ENCODE data around the gene KIF23. TPM values are rescaled to one million over a fixed set of nuclear protein-coding genes. Genes with fewer than 3 reads are reported as not detected.

Gene KIF23
- total and polyA plus RNA-seq, 12 donors: 0.17 to 3.4 (median 0.57) TPM

DNA sequence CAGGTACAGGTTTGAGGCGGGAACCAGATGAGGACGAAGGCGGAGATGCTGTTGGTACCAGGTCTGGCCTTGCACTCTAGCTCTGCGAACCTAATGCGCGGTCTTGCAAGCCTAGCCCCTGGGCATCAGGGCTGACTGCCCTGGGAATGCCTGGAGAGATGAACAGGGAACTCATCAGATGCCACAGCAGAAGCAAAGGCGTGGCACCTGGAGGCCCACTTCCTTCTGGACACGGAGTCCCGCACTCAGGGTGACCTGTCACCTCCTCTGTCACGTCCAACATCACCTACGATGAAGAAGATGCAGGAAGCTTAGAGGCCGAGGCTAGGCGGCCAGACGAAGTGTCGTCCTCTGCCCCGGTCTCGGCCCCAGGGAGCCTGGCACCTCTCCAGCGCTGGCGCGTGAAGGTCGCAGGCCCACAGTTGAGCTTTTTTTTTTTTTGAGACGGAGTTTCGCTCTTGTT is 47.9 kb downstream of the KIF23 start:
- no peaks in the 10 kb centered on the region for H3K9me3 ChIP-seq
- peaks cover 0 to 15% (median under 1%) of the 10 kb centered on the region in 9 donors for H3K36me3 ChIP-seq
- no peaks in the 10 kb centered on the region for H3K27me3 ChIP-seq
- intact Hi-C loops (cut with DNase I): loop anchor here in 1 of 10 donors (1.0 kb wide), 1 partner anchor 10 kb away; the partner anchor contains the start of gene RPLP1
- 64 to 69% methylated on average over 22 to 23 of the region's 23 CpGs for WGBS, 2 donors
- H3K27ac ChIP-seq: peak overlapping the region in 9 of 10 donors; percentile 84 to 98 (median 91)
- ATAC-seq: peak; percentile 2 to 49 (median 10)
- TF ChIP-seq, protein P1, sequence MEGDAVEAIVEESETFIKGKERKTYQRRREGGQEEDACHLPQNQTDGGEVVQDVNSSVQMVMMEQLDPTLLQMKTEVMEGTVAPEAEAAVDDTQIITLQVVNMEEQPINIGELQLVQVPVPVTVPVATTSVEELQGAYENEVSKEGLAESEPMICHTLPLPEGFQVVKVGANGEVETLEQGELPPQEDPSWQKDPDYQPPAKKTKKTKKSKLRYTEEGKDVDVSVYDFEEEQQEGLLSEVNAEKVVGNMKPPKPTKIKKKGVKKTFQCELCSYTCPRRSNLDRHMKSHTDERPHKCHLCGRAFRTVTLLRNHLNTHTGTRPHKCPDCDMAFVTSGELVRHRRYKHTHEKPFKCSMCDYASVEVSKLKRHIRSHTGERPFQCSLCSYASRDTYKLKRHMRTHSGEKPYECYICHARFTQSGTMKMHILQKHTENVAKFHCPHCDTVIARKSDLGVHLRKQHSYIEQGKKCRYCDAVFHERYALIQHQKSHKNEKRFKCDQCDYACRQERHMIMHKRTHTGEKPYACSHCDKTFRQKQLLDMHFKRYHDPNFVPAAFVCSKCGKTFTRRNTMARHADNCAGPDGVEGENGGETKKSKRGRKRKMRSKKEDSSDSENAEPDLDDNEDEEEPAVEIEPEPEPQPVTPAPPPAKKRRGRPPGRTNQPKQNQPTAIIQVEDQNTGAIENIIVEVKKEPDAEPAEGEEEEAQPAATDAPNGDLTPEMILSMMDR (IDR thresholded peaks at IDR 0.05): no peak
- peaks cover 0 to 54% (median 24%) of the 10 kb centered on the region in 9 donors for H3K4me1 ChIP-seq
- DNase-seq: peak; percentile 33 to 62
- peak overlapping the region; percentile 8 to 68 (median 56) for H3K4me3 ChIP-seq

DNA sequence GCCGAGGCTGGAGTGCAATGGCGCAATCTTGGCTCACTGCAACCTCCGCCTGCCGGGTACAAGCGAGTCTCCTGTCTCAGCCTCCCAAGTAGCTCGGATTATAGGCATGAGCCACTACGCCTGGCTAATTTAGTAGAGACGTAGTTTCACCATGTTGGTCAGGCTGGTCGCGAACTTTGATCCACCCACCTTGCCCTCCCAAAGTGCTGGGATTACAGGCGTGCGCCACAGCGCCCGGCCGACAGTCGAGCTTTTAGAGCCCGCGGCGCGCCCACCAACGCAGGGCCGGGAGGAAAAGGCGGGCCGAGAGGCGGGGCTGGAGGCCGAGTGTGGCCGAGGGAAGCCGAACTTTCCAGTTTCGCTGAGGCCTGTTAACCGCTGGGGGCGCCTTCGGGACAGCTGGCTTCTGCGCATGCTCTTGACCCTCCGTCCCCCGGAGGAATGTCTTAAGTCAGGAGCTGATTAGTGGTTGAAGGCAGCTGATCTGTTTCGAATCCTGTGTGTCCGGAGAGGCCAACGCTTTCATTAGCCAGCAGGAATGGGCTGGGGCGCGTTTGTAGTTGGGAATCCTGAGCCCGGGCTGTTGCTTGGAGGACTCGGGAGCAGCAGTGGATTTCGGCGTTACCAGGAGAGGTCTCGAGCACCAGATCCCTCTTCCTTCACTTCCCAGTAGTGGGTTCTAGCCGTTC is 48.5 kb downstream of the KIF23 start:
- H3K36me3 ChIP-seq: peaks cover 0 to 10% (median 0%) of the 10 kb centered on the region in 9 donors
- DNase-seq (peak; percentile 95 to 97), ATAC-seq (peak; percentile 93 to 98 (median 96))
- TF ChIP-seq, protein P1 (IDR thresholded peaks at IDR 0.05): peak; percentile 75 to 96 (median 90)
- peaks cover 0 to 50% (median 27%) of the 10 kb centered on the region in 9 donors for H3K4me1 ChIP-seq
- H3K9me3 ChIP-seq: no peaks in the 10 kb centered on the region
- peak overlapping the region; percentile 21 to 68 (median 56) for H3K4me3 ChIP-seq
- H3K27ac ChIP-seq: peak overlapping the region; percentile 76 to 98 (median 90)
- 6% methylated on average over 46 of the region's 46 CpGs for WGBS, 2 donors
- no peaks in the 10 kb centered on the region for H3K27me3 ChIP-seq
- intact Hi-C loops (cut with DNase I): loop anchor here in 1 of 10 donors (1.0 kb wide), 1 partner anchor 10 kb away; the partner anchor contains the start of gene RPLP1

DNA sequence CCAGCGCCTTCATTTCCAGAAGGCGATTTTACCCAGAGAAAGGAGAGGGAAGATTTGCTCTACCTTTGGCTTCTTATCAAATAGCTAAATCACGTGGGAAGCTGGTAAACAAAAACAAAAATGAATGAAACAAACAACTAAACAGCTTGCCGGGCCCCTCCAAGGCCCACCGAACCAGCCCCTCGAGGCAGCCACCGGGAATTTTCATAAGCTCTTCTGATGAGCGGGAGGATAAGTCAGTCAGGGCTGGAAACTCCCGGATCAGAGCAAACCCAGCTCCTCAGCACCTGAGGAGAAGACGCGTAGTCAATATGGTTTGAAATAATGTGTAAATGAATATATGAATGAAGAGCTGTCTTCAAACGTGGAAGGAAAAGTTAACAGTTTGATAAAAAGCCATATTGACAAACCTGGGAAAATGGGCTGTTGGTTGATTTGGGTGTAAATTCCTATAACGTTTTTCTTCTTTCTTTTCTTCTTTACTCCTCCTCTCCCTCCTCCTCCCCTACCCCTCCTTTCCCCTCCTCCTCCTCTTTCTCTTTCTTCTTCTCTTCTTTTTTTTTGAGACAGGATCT is 49.1 kb downstream of the KIF23 start:
- no peak for ATAC-seq
- H3K4me3 ChIP-seq: peak overlapping the region; percentile 21 to 68 (median 56)
- WGBS, 2 donors: 13 to 19% methylated on average over 13 of the region's 13 CpGs
- peaks cover 0 to 6% (median 0%) of the 10 kb centered on the region in 9 donors for H3K36me3 ChIP-seq
- peaks cover 0 to 45% (median 29%) of the 10 kb centered on the region in 9 donors for H3K4me1 ChIP-seq
- DNase-seq: no peak
- intact Hi-C loops (cut with DNase I): no loop called here
- H3K27ac ChIP-seq: peak overlapping the region; percentile 76 to 98 (median 90)
- TF ChIP-seq, protein P1 (IDR thresholded peaks at IDR 0.05): no peak
- H3K27me3 ChIP-seq: no peaks in the 10 kb centered on the region
- H3K9me3 ChIP-seq: no peaks in the 10 kb centered on the region

DNA sequence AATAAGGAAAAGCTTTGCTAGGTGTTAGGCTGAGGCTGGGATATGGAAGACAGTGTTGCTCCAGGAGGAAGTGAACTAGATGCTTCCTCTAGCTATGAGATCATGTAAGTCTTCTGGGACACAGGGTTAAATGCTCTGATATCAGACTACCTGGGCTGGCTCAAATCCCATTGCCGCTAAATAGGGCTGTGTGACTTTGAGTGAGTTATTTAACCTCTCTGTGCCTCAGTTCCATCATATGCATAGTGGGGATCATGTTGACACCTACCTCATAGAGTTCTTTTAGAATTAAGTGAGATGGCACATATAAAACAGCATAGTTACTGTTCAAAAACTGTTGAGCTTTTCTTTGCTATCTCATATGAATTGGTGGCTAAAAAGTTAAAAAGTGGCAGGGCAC is 51.1 kb downstream of the KIF23 start:
- Histone ChIP-seq H3K27ac (no peak overlapping the region), H3K9me3 (no peaks in the 10 kb centered on the region), H3K36me3 (no peaks in the 10 kb centered on the region), H3K4me3 (no peak overlapping the region), H3K27me3 (no peaks in the 10 kb centered on the region), H3K4me1 (peaks cover 0 to 38% (median 22%) of the 10 kb centered on the region in 9 donors)
- intact Hi-C loops (cut with DNase I): no loop called here
- WGBS, 2 donors: 96 to 100% methylated on average over 1 of the region's 1 CpG
- TF ChIP-seq, protein P1 (IDR thresholded peaks at IDR 0.05): no peak
- DNase-seq (no peak), ATAC-seq (no peak)
